BE2C (cell line): Measurements from ENCODE around the gene LCLAT1.

Experiments used
- DNase-seq: peaks from one replicate; pipeline ENCODE4 v3.0.0-alpha.2; 2020
- H3K27me3 ChIP-seq: fragments of 250-450 bp; sonication (Bioruptor Pico); 2 replicates; pipeline ENCODE4 v1.5.1; 2020; ENCODE audit warnings: mild to moderate bottlenecking
- H3K36me3 ChIP-seq: fragments of 250-450 bp; sonication (Bioruptor Pico); 2 replicates; pipeline ENCODE4 v1.5.1; 2020; ENCODE audit warnings: mild to moderate bottlenecking
- H3K4me1 ChIP-seq: fragments of 250-450 bp; sonication (Bioruptor Pico); 2 replicates; pipeline ENCODE4 v1.5.1; 2020
- H3K4me3 ChIP-seq: 2 replicates; pipeline ENCODE4 v1.5.1; 2011; ENCODE audit warnings: low read depth, low read length
- H3K9me3 ChIP-seq: fragments of 250-450 bp; sonication (Bioruptor Pico); 2 replicates; pipeline ENCODE4 v1.5.1; 2020
- CTCF ChIP-seq: IDR thresholded peaks from 2 replicates; pipeline ENCODE4 v1.5.1; 2012; ENCODE audit warnings: mild to moderate bottlenecking, low read depth, low read length

The LCLAT1 gene

DNA sequence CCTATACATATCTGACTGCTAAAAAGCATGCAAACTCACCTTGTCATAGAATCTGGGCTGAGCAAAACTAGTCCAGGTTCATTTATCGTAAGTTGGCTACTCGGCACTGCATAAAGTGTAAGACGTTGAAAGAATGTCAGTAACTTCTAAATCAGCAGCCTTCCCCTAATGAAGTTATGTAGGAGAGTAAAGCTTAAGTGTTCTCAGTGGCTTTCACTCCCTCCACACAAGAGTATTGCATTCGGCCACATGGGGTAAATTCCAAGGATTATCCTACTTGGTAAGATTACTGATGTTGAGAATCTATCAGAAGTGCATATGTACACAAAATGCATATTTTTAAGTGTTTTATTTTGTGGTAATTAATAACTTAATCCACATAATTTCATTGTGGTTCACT is 130.1 kb downstream of the LCLAT1 start:
- no peak for TF ChIP-seq CTCF
- DNase-seq: no peak
- no peaks in the 10 kb centered on the region for H3K27me3 ChIP-seq

DNA sequence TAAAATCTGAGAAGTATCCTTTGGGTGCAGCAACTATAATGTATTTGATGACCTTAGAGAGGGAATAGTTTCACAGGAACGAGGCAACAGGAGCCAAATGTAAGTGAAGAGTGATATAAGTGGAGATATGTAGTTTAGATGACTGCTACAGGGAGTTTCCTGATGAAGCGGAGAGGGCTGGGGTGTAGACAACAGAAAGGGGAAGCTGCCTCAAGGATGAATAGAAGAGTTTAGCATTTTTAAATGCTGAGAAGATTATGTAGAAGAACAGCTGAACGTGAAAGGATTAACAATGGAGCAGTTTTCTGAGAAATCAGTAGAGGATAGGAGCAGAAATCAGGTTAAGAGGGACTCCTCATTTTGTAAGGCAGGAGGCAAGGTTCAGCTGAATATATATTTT is 133.3 kb downstream of the LCLAT1 start:
- Histone ChIP-seq H3K9me3 (no peaks in the 10 kb centered on the region), H3K4me3 (no peak overlapping the region), H3K4me1 (no peaks in the 10 kb centered on the region), H3K36me3 (peaks cover 2% of the 10 kb centered on the region; the same call in 1 of the 2 replicates), H3K27me3 (no peaks in the 10 kb centered on the region)
- no peak for TF ChIP-seq CTCF
- no peak for DNase-seq

More for the DNA sequence above, 130.1 kb downstream of the LCLAT1 start:
- no peak overlapping the region for H3K4me3 ChIP-seq
- peaks cover 2% of the 10 kb centered on the region; the same call in 1 of the 2 replicates for H3K36me3 ChIP-seq
- H3K4me1 ChIP-seq: no peaks in the 10 kb centered on the region
- no peaks in the 10 kb centered on the region for H3K9me3 ChIP-seq

DNA sequence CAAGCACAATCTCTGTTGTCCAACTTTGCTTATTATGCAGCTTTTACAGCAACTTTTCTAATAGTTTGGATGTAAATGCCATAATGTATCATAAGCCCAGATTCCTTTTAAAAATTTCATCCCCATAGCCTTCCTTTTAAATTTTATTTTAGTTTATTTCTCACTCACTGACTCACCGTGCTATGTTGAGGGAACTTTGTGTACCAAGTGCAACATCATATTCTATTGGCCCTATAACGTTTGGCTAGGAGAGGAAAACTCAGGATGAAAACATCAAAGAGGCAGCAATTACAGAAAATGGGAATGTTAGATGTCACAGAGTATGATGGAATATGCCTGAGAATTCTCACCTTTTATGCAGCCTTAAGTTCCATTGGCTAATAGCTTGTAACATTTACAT is 135.5 kb downstream of the LCLAT1 start:
- no peak for DNase-seq
- no peaks in the 10 kb centered on the region for H3K27me3 ChIP-seq
- H3K9me3 ChIP-seq: no peaks in the 10 kb centered on the region
- no peak for TF ChIP-seq CTCF
- H3K4me1 ChIP-seq: no peaks in the 10 kb centered on the region
- H3K36me3 ChIP-seq: peaks cover 2% of the 10 kb centered on the region; the same call in 1 of the 2 replicates
- no peak overlapping the region for H3K4me3 ChIP-seq

- Histone ChIP-seq H3K36me3 (peaks cover 2% of the 10 kb centered on the region; the same call in 1 of the 2 replicates), H3K27me3 (no peaks in the 10 kb centered on the region), H3K9me3 (no peaks in the 10 kb centered on the region), H3K4me1 (no peaks in the 10 kb centered on the region), H3K4me3 (no peak overlapping the region)
- no peak for TF ChIP-seq CTCF
- DNase-seq: no peak
These were observed 136.2 kb downstream of the LCLAT1 start for GRCh38 chr2:30583204-30583749.

DNA sequence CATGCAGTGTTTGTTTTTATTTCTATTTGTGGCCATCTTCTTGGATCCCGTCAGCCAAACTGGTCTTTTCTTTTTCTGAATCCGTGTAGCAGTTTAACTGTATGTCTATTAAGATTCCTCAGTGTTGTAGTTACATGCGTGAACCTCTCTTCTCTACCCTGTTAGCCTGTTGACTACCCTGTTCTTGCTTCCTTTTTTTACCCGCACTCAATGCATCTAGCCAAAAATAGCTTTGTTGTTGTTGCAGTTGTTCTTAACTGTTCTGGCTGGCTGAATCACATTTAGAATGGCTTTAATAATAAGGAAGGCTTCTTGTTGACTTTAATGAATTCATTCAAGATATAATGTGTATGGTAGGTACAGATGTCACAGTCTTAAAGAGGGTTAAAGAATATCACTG is 137.1 kb downstream of the LCLAT1 start:
- H3K4me3 ChIP-seq: no peak overlapping the region
- H3K27me3 ChIP-seq: no peaks in the 10 kb centered on the region
- peaks cover 2% of the 10 kb centered on the region; the same call in 1 of the 2 replicates for H3K36me3 ChIP-seq
- no peaks in the 10 kb centered on the region for H3K4me1 ChIP-seq
- H3K9me3 ChIP-seq: no peaks in the 10 kb centered on the region
- no peak for TF ChIP-seq CTCF
- no peak for DNase-seq

GRCh38 chr2:30588994-30589393 is 141.9 kb downstream of the LCLAT1 start:
- no peaks in the 10 kb centered on the region for H3K9me3 ChIP-seq
- no peak for DNase-seq

More at GRCh38 chr2:30588994-30589393, 141.9 kb downstream of the LCLAT1 start:
- H3K4me3 ChIP-seq: no peak overlapping the region
- TF ChIP-seq CTCF: no peak
- no peaks in the 10 kb centered on the region for H3K36me3 ChIP-seq
- no peaks in the 10 kb centered on the region for H3K27me3 ChIP-seq
- H3K4me1 ChIP-seq: no peaks in the 10 kb centered on the region
